Stimulated activated CD4-positive, alpha-beta T cell treated with anti-CD3 and anti-CD28 coated beads, Interleukin-1b, Interleukin-23, amount 100 ng/mL, for 48 hours (primary cell): Measurements from ENCODE around the gene IKZF3.
"Not testable (repeated sequence)": the region's sequence is repeated elsewhere in the genome, so short reads cannot be mapped to it uniquely, and the experiment has no call there.

Experiments used
- DNase-seq: peaks from one replicate; pipeline ENCODE4 v3.0.0-alpha.2; 2020

IKZF3 gene

DNA sequence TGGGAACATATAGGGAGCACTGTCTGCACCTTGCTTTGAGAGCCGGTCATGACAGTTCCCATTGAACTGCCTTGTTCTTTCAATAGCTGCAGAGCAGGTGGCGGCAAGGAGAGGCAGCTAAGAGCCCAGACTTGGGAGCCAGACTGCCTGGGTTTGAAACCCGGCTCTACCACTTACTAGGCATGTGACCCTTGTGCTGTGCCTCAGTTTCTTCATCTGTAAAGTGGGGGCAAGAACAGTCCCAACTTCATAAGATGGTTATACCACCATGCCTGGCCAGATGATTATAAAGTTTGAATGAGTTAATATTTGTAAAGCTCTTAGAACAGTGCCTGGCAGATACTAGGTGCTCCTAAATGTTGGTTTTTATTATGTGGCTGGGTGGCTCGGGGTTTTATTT is 149.9 kb downstream of the IKZF3 start:
- no peak for DNase-seq

DNA sequence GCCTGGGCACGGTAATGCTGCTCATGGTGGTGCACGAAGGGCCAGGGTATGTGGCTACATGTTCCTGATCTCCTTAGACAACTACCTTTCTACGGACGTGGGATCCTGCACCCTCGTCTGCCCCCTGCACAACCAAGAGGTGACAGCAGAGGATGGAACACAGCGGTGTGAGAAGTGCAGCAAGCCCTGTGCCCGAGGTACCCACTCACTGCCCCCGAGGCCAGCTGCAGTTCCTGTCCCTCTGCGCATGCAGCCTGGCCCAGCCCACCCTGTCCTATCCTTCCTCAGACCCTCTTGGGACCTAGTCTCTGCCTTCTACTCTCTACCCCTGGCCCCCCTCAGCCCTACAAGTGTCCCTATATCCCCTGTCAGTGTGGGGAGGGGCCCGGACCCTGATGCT is 152.3 kb downstream of the IKZF3 start:
- no peak for DNase-seq

DNA sequence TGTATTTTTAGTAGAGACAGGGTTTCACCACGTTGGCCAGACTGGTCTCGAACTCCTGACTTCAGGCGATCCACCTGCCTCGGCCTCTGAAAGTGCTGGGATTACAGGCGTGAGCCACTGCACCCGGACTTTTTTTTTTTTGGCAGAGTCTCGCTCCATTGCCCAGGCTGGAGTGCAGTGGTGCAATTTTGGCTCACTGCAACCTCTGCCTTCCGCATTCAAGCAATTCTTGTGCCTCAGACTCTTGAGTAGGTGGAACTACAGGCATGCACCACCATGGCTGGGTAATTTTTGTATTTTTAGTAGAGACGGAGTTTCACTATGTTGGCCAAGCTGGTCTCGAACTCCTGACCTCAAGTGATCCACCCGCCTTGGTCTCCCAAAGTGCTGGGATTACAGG is 153.0 kb downstream of the IKZF3 start:
- not testable (repeated sequence) for DNase-seq

DNA sequence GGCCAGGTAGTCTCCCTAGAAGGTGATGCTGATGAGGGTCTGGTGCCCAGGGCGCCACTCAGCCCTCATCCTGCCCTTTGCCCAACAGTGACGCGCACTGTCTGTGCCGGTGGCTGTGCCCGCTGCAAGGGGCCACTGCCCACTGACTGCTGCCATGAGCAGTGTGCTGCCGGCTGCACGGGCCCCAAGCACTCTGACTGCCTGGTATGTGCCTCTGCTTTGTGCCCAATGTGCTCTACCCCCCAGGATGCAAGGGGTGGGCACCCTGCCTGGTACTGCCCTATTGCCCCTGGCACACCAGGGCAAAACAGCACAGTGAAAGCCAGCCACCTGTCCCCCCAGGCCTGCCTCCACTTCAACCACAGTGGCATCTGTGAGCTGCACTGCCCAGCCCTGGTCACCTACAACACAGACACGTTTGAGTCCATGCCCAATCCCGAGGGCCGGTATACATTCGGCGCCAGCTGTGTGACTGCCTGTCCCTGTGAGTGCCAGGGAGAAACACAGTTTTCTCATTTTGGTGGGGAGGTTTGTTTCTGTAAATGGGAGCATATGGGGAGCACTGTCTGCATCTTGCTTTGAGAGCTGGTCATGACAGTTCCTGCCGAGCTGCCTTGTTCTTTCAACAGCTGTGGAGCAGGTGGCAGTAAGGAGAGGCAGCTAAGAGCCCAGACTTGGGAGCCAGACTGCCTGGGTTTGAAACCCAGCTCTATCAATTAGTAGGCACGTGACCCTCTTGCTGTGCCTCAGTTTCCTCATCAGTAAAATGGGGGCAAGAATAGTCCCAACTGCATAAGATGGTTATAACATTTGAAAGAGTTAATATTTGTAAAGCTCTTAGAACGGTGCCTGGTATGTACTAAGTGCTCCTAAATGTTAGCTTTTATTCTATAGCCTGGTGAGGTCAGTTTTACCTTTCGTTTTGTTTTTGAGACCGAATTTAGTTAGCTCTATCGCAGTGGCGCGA is 153.8 kb downstream of the IKZF3 start:
- no peak for DNase-seq

DNA sequence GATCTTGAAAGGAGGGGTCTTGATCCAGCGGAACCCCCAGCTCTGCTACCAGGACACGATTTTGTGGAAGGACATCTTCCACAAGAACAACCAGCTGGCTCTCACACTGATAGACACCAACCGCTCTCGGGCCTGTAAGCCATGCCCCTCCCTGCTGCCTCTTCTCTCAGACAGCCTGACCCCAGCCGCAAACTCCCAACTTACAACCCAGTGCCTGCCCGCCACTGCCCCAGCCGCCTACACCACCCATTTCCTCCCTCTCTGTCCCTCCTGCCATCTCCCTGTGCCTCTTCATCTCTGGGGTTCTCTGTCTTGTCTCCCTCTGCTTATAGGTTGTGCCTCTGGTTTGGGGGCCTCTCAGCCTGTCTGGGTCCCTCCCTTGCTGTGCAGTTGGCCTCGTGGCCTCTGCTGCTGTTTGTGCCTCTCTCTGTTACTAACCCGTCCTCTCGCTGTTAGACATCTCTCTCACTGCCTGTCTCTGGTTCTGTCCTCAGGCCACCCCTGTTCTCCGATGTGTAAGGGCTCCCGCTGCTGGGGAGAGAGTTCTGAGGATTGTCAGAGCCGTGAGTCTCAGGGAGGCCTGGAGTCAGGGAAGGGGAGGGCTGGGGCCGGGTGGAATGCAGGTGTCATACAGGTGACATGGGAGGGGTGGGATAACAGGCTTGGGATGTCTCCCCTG is 154.7 kb downstream of the IKZF3 start:
- DNase-seq, result no peak
